ENCODE data around the gene ZNF221. TPM values are rescaled to one million over a fixed set of nuclear protein-coding genes. Genes with fewer than 3 reads are reported as not detected.

The ZNF221 gene
- total and polyA plus RNA-seq, 9 of the 15 experiments (the other 6 are each of a cell fraction or from before 2014, with no cell fraction given) = 0.32 to 1.4 (median 0.45) TPM

GRCh38 chr19:43983544-43983911 is 32.5 kb downstream of the ZNF221 start (continued):
- TF ChIP-seq FOXK2 (conservative IDR thresholded peaks at IDR 0.05 in 1 of 2, IDR thresholded peaks at IDR 0.05 in 1 of 2; ENCODE audit: low read depth in 2 of 2) = no peak

- Histone ChIP-seq H4K20me1 (replicated peaks; ENCODE audit: control insufficient read depth, insufficient read depth, low read length) (no peaks in the 10 kb centered on the region), H3K4me2 (ENCODE audit: insufficient read depth, low read length) (peak within 1 kb of the TSS; percentile 78), H3K79me2 (ENCODE audit: control insufficient read depth, insufficient read depth, low read length) (no peaks in the 10 kb centered on the region), H3K4me1 (replicated peaks in 1 of 2; ENCODE audit: control insufficient read depth in 2 of 2, insufficient read depth in 2 of 2, low read length in 2 of 2) (no peaks in the 10 kb centered on the region), H3K36me3 (ENCODE audit: control insufficient read depth, insufficient read depth, low read length) (no peaks in the 10 kb centered on the region), H3K9me1 (ENCODE audit: control insufficient read depth, insufficient read depth, low read length) (no peaks in the 10 kb centered on the region), H3K4me3 (peak within 1 kb of the TSS; percentile 32), H3K9ac (ENCODE audit: insufficient read depth in 1 of 2, low read depth in 2 of 2, low read length in 2 of 2) (no peak within 1 kb of the TSS), H3K27ac (ENCODE audit: extremely low read depth, low read depth, low read length) (no peak within 1 kb of the TSS), H3K9me3 (replicated peaks; ENCODE audit: control insufficient read depth, insufficient read depth, low read depth, low read length) (no peaks in the 10 kb centered on the region), H3K27me3 (ENCODE audit: control insufficient read depth in 2 of 2, insufficient read depth in 2 of 2, low read length in 2 of 2) (no peaks in the 10 kb centered on the region), H2AFZ (ENCODE audit: low read depth, low read length) (peak within 1 kb of the TSS; percentile 94)
- peak; percentile 94 for FAIRE-seq
- ATAC-seq = peak; percentile 99
- no TSS peak for BruUV-seq (replicated peaks)
- 12% methylated on average over 35 of the region's 40 CpGs for WGBS (ENCODE audit: insufficient coverage, low coverage, missing lambda C conversion rate)
- CTCF ChIA-PET (ENCODE audit: low intra/inter-chr PET ratio) = no interaction called here
- POLR2A ChIA-PET = interaction anchor here (0.6 to 0.7 kb wide), 3 partner anchors 17 to 221 kb away, joined by 3 to 4 read pairs (median 3); no protein-coding TSS in a partner anchor
- in situ Hi-C loops (cut with MboI) (no loop called here), intact Hi-C loops (cut with micrococcal nuclease) (no loop called here)
- peak; percentile 63 to 82 (median 70) for DNase-seq (ENCODE audit: extremely low read depth in 1 of 4, low spot score in 3 of 4)
- no peak for TF ChIP-seq HMBOX1 (IDR thresholded peaks at IDR 0.05)
- TF ChIP-seq TEAD1 (CRISPR knock-in tag; IDR thresholded peaks at IDR 0.05) = no peak
- TF ChIP-seq KAT2B (IDR thresholded peaks at IDR 0.05; ENCODE audit: low read depth, low read length) = no peak
- peak; percentile 48; the same call in 1 of the 2 replicates for TF ChIP-seq ETS1 (conservative IDR thresholded peaks at IDR 0.05; ENCODE audit: control insufficient read depth, low read depth, low read length)
- TF ChIP-seq PHF21A (IDR thresholded peaks at IDR 0.05; ENCODE audit: borderline replicate concordance, low read depth) = no peak
- no peak for TF ChIP-seq ZNF408 (CRISPR knock-in tag; IDR thresholded peaks at IDR 0.05; ENCODE audit: low read depth)
- no peak for TF ChIP-seq MCM2 (IDR thresholded peaks at IDR 0.05; ENCODE audit: low read depth)
- no peak for TF ChIP-seq HOXB6 (CRISPR knock-in tag; IDR thresholded peaks at IDR 0.05; ENCODE audit: borderline replicate concordance)
- no peak for TF ChIP-seq THAP12 (CRISPR knock-in tag; IDR thresholded peaks at IDR 0.05)
- TF ChIP-seq BCL6 (CRISPR knock-in tag; IDR thresholded peaks at IDR 0.05) = no peak
- no peak for TF ChIP-seq POLR2G (IDR thresholded peaks at IDR 0.05; ENCODE audit: low read depth, low read length)
- no peak for TF ChIP-seq ZNF239 (CRISPR knock-in tag; IDR thresholded peaks at IDR 0.05)
- TF ChIP-seq TAF7 (tag; IDR thresholded peaks at IDR 0.05) = no peak
- no peak for TF ChIP-seq MYBL2 (IDR thresholded peaks at IDR 0.05; ENCODE audit: low read depth)
- TF ChIP-seq MYBL2 (CRISPR knock-in tag; IDR thresholded peaks at IDR 0.05; ENCODE audit: borderline replicate concordance) = no peak
Measured at GRCh38 chr19:43983912-43984686, 33.1 kb downstream of the ZNF221 start, which contains the start of gene ZNF155. Gene ZNF155 (plus strand): TSS chr19:43984188. CDS start chr19:43988544, 4,356 bp downstream.
